Panc1 (cell line): ENCODE results near the gene RMC1. TPM values are rescaled to one million over a fixed set of nuclear protein-coding genes. Genes with fewer than 3 reads are reported as not detected.

Experiments
- ATAC-seq: fragments of 200-7000 bp; cut with Tn5 transposase; 2 replicates; pipeline ENCODE4 v1.9.1; 2020; ENCODE audit warnings: mild to moderate bottlenecking, moderate library complexity
- BruUV-seq: library from RNA; stranded (reverse); fragments of 400-500 nt; replicated peaks from 2 replicates; lab custom pipeline; 2021; lab: Mats Ljungman, UMichigan
- CTCF ChIA-PET: fragments of 300-600 bp; sonication (Branson Sonifier 250); formaldehyde crosslinking; loops from one replicate; lab custom pipeline; 2022; ENCODE audit warnings: antibody characterized with exemption; lab: Charles Lee
- POLR2A ChIA-PET: fragments of 300-600 bp; sonication (Branson Sonifier 250); formaldehyde crosslinking; loops from one replicate; lab custom pipeline; 2022; ENCODE audit warnings: antibody characterized with exemption; lab: Charles Lee
- DNase-seq: peaks from one replicate; pipeline ENCODE4 v3.0.0-alpha.2; 2010; ENCODE audit warnings: low read depth, low spot score
- H3K27ac ChIP-seq: 2 replicates; pipeline ENCODE4 v1.5.1; 2011; ENCODE audit warnings: mild to moderate bottlenecking, low read length, inconsistent platforms
- H3K27me3 ChIP-seq: fragments of 200-500 bp; sonication (Bioruptor generic); 2 replicates; pipeline ENCODE4 v1.6.0; 2014; ENCODE audit warnings: low read length, inconsistent platforms; ENCODE audit not compliant: control insufficient read depth, insufficient read depth
- H3K36me3 ChIP-seq: fragments of 200-500 bp; sonication (Bioruptor generic); 2 replicates; pipeline ENCODE4 v1.5.1; 2014; ENCODE audit warnings: inconsistent platforms, mild to moderate bottlenecking, low read length, moderate library complexity; ENCODE audit not compliant: control insufficient read depth, insufficient read depth
- H3K4me1 ChIP-seq: 2 replicates; pipeline ENCODE4 v1.5.1; 2011; ENCODE audit warnings: inconsistent platforms, mild to moderate bottlenecking, low read length, moderate library complexity; ENCODE audit not compliant: control insufficient read depth, insufficient read depth
- H3K4me3 ChIP-seq, 2 experiments: 2 replicates each; pipeline ENCODE4 v1.5.1; 2011 to 2012; ENCODE audit warnings: low read depth in 2 of 2, low read length in 2 of 2, mild to moderate bottlenecking in 2 of 2, inconsistent platforms in 1 of 2, moderate library complexity in 1 of 2
- H3K9me3 ChIP-seq: fragments of 200-500 bp; sonication (Bioruptor generic); 2 replicates; pipeline ENCODE4 v1.5.1; 2014; ENCODE audit warnings: low read depth, mild to moderate bottlenecking, inconsistent platforms, low read length, moderate library complexity; ENCODE audit not compliant: control insufficient read depth, insufficient read depth
- CTCF ChIP-seq: fragments of 450-650 bp; IDR thresholded peaks from 2 replicates; pipeline ENCODE4 v1.5.1; 2017; ENCODE audit warnings: mild to moderate bottlenecking
- POLR2AphosphoS5 ChIP-seq: IDR thresholded peaks from 2 replicates; pipeline ENCODE4 v1.6.1; 2012; ENCODE audit warnings: mild to moderate bottlenecking, low read depth, low read length, moderate library complexity
- REST ChIP-seq, 2 experiments: IDR thresholded peaks; 2 replicates each; pipeline ENCODE4 v1.6.1; 2011 to 2012; ENCODE audit warnings: low read depth in 2 of 2, control low read depth in 1 of 2, low read length in 1 of 2, mild to moderate bottlenecking in 1 of 2, moderate library complexity in 1 of 2; ENCODE audit not compliant: insufficient read depth in 1 of 2
- SIN3A ChIP-seq: IDR thresholded peaks from 2 replicates; pipeline ENCODE4 v1.6.1; 2012; ENCODE audit warnings: low read depth, mild to moderate bottlenecking, low read length, moderate library complexity, borderline replicate concordance; ENCODE audit not compliant: insufficient read depth
- TCF7L2 ChIP-seq: IDR thresholded peaks from 2 replicates; pipeline ENCODE4 v1.6.1; 2011; ENCODE audit warnings: mild to moderate bottlenecking, low read depth, low read length, inconsistent platforms
- in situ Hi-C: cut with HindIII; loops from 2 replicates; pipeline ENCODE4 v1.10.0; 2016; ENCODE audit warnings: low sequenced_read_pairs, low pct_unique_long_range_greater_than_20kb
- intact Hi-C: fragments of 100-400 bp; cut with micrococcal nuclease; formaldehyde crosslinking; loops from one replicate; pipeline ENCODE4 v1.10.0; 2022; ENCODE audit not compliant: unreplicated experiment
- total RNA-seq: library from RNA; stranded (reverse); gene quantifications from one replicate; pipeline ENCODE4 v1.2.1, GENCODE V29; 2021; ENCODE audit not compliant: unreplicated experiment

Gene RMC1
- total RNA-seq, 1 experiment from 2014 or later, result 57.4 TPM

GRCh38 chr18:23462876-23463275 is 40.4 kb upstream of the RMC1 start:
- Histone ChIP-seq H3K4me3 (no peak overlapping the region), H3K27ac (no peak overlapping the region), H3K36me3 (peaks cover 36% of the 10 kb centered on the region), H3K4me1 (peaks cover 14% of the 10 kb centered on the region), H3K27me3 (no peaks in the 10 kb centered on the region), H3K9me3 (no peaks in the 10 kb centered on the region)
- intact Hi-C loops (no loop called here), in situ Hi-C loops (no loop called here)
- TF ChIP-seq SIN3A, result no peak
- no peak for TF ChIP-seq POLR2AphosphoS5
- no peak for TF ChIP-seq CTCF
- TF ChIP-seq TCF7L2, result no peak
- TF ChIP-seq REST (IDR thresholded peaks at IDR 0.05; ENCODE audit: insufficient read depth in 1 of 2, low read depth in 2 of 2, low read length in 1 of 2), result no peak
- POLR2A ChIA-PET, result no interaction called here
- BruUV-seq, result no TSS peak
- DNase-seq, result no peak
- CTCF ChIA-PET, result no interaction called here
- no peak for ATAC-seq

- CTCF ChIA-PET, result no interaction called here
- DNase-seq (no peak), ATAC-seq (no peak)
- H3K4me1 ChIP-seq, result no peaks in the 10 kb centered on the region
- BruUV-seq, result no TSS peak
- TF ChIP-seq TCF7L2, result no peak
- no peak for TF ChIP-seq POLR2AphosphoS5
- no peak for TF ChIP-seq REST (IDR thresholded peaks at IDR 0.05; ENCODE audit: insufficient read depth in 1 of 2, low read depth in 2 of 2, low read length in 1 of 2)
- no peak for TF ChIP-seq CTCF
- no peak for TF ChIP-seq SIN3A
- peaks cover 46% of the 10 kb centered on the region for H3K36me3 ChIP-seq
- in situ Hi-C loops, result no loop called here
- H3K27me3 ChIP-seq, result no peaks in the 10 kb centered on the region
- H3K4me3 ChIP-seq, result no peak overlapping the region
- H3K27ac ChIP-seq, result no peak overlapping the region
- intact Hi-C loops, result no loop called here
- POLR2A ChIA-PET, result no interaction called here
- no peaks in the 10 kb centered on the region for H3K9me3 ChIP-seq
Measured at GRCh38 chr18:23468753-23469459, 34.4 kb upstream of the RMC1 start.
